GM15510 (cell line): Measurements from ENCODE around the gene CDC27.

Experiments used
- POLR2A ChIP-seq: IDR thresholded peaks from 3 replicates; pipeline ENCODE4 v1.6.1; 2011; ENCODE audit warnings: borderline replicate concordance; ENCODE audit not compliant: insufficient read length; ENCODE audit errors: extremely low read depth

CDC27 gene

DNA sequence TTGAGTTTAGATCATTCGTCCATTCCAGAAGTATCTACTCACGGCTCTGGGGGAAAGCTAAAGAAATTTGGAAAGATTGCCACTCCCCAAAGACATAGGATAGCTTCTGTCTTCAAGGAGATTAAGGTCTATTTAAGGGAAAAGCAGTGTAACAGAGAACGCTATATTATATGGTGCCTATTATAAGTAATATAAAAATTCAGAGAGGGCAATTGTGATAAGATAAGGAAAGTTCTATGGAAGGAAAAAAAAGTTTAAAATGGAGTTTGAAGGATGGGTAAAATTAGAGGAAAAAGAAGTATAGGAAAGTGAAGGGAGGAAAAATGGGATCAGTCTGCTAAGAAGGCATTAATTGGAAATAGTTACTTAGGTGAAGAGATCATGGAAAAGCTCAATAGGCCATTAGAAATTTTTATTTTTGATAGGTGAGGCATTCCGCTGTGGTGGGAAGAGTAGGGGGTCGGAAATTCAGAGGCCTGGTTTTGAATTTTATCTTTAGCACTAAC is 690 bp upstream of the CDC27 start:
- no peak for TF ChIP-seq POLR2A

DNA sequence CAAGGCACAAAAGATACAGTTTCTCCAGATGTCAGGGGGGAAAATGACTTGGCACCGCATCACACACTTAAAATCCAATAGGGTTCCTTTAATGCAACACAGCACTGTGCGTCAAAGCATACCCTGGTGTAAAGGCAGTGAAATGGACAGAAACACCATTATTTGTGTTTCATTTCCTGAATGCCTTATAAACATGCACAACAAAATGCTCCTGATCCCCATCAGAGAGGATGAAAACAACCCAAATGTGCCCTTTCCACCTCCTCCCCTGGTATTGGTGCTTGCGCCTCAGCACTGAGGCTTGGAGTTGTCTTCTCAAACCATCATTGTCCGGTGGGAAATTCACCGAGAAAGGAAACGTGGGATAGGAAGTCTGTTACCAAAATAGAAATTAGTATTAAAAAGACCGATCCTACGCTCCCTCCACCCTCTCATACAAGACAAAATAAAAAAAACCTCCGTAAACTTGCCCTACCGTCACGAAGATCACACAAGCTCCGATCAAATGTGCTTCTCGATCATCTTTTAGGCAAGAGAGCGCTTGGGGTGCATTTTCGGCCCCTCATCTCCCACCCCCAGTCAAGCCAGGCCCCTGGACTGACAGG is 722 bp downstream of the CDC27 start:
- no peak for TF ChIP-seq POLR2A

DNA sequence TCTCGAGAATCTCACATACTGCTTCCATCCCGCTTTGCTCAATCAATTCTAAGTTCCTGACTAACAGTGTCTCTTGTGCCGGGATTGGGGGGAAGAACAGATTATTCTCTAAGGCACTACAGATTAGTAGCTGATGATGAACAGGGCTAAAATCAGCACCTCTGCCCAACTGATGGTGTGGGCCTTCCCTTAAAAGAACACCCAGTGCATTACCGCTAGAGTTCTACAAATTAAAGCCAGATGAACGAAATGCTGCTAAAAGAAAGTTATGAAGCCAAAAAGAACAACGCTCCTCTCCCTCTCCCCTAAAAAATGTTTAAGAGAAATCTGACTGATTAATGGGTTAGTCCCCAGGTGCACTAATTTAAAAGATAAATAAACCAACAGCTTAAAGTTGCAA is 4.4 kb downstream of the CDC27 start:
- TF ChIP-seq POLR2A: no peak

- TF ChIP-seq POLR2A: no peak
Observed at GRCh38 chr17:47180337-47180736, 8.8 kb downstream of the CDC27 start.

GRCh38 chr17:47179141-47179540 is 10.0 kb downstream of the CDC27 start:
- TF ChIP-seq POLR2A: no peak

- no peak for TF ChIP-seq POLR2A
Observed at GRCh38 chr17:47177261-47177660, 11.8 kb downstream of the CDC27 start.

DNA sequence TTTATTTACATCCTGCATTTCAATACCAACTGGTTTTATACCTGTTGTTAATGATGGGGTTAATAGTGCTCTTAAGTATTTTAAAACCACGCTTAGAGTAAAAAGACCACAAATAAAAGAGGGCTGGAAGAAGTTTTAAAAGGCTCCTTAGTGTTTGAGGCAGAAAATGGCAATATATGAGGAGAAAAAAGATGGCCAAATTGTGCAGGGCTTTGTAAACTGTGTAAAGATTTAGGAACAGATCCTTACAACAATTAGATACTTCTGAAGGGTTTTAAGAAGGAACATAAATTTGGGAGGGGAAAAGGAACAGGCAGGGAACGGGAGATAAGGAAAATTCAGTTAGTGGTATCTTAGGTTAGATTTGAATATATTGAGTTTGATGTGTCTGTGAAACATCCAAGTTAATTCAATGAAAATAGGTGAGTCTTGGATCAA is 12.7 kb downstream of the CDC27 start:
- TF ChIP-seq POLR2A: no peak

GRCh38 chr17:47172696-47173565 is 16.2 kb downstream of the CDC27 start:
- no peak for TF ChIP-seq POLR2A

GRCh38 chr17:47170710-47171109 is 18.4 kb downstream of the CDC27 start:
- TF ChIP-seq POLR2A: no peak

- TF ChIP-seq POLR2A: no peak
Observed at GRCh38 chr17:47165137-47165536, 24.0 kb downstream of the CDC27 start.

DNA sequence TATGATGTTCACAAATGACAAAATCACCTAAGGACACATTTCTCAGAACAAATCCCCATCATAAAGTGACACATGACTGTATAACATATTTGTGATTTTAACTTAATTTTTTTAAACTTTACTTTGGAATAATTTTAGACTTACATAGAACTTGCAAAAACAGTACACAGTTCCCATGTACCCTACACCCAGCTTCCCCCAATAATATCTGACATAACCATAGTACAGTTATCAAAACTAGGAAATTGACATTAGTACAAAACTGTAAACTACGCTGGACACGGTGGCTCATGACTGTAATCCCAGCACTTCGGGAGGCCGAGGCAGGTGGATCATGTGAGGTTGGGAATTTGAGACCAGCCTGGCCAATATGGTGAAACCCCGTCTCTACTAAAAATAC is 24.8 kb downstream of the CDC27 start:
- TF ChIP-seq POLR2A: no peak

GRCh38 chr17:47162013-47162622 is 27.0 kb downstream of the CDC27 start:
- no peak for TF ChIP-seq POLR2A

DNA sequence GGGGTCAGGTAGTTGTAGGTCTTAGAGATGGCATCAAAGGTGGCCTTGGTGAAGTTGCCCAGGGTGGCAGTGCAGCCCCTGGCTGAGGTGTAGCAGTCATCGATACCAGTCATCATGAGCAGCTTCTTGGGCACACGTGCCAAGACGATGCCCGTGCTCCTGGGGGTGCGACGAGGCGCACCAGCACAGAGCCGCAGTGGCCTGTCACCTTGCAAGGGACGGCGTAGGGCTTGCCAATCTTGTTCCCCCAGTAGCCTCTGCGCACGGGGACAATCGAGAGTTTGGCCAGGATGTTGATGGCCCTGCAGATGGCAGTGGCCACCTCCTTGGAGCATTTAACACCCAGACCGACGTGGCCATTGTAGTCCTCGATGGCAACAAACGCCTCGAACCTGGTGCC is 29.8 kb downstream of the CDC27 start:
- no peak for TF ChIP-seq POLR2A

DNA sequence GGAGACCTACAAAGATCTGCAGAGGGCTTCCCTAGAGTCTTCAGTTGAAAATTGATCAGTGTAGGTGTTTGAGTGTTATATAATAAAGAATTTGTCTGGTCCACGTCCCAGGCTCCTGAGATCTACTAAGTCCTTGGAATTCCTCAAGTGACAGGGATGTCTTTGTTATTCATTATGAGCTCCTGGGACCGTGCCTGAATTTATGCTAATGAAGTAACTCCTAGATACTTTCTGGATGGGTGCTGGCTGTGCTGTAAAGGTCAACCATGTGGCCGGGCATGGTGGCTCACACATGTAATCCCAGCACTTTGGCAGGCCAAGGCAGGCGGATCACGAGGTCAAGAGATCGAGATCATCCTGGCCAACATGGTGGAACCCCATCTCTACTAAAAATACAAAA is 43.7 kb downstream of the CDC27 start:
- no peak for TF ChIP-seq POLR2A

GRCh38 chr17:47135235-47135634 is 53.9 kb downstream of the CDC27 start:
- no peak for TF ChIP-seq POLR2A
